ENCODE data around the gene ACP6. TPM values are rescaled to one million over a fixed set of nuclear protein-coding genes. Genes with fewer than 3 reads are reported as not detected.

The ACP6 gene
- total RNA-seq, 2 experiments from 2014 or later, result 20.0 to 38.6 TPM

DNA sequence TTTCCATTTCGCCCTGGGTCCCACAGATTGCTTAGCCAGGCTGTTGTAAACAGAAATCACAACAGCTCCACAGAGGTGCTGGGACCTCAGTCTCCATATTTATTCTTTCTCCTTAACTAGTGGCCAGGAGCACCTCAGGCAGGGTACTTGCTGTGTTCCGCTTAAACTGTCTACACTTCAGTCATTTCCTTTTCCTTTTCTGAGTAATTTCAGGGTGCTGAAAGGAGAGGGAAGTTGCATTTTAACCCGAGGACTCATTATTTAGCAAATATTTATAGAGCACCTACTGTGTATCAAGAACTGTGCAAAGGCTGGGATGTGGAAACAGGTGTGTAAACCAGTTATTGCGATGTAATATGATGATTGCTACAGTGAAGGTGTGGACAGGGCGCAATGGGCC is 41.9 kb downstream of the ACP6 start:
- Histone ChIP-seq H3K27ac (ENCODE audit: low read depth, low read length, poor library complexity, severe bottlenecking) (no peak overlapping the region), H4K20me1 (ENCODE audit: insufficient read depth, low read length) (no peaks in the 10 kb centered on the region), H3K4me3 (ENCODE audit: low read depth, low read length, poor library complexity, severe bottlenecking) (no peak overlapping the region), H2AFZ (ENCODE audit: low read length) (no peak overlapping the region), H3K9me2 (ENCODE audit: insufficient read depth, low read length) (no peaks in the 10 kb centered on the region), H3K4me1 (ENCODE audit: insufficient read depth, low read length, poor library complexity, severe bottlenecking) (peaks cover 9% of the 10 kb centered on the region), H3K4me2 (ENCODE audit: low read length) (no peak overlapping the region), H3K79me2 (ENCODE audit: insufficient read depth, low read depth, low read length) (no peaks in the 10 kb centered on the region), H3K36me3 (ENCODE audit: insufficient read depth, low read length) (no peaks in the 10 kb centered on the region), H3K9me3 (ENCODE audit: low read length) (no peaks in the 10 kb centered on the region)
- CTCF ChIA-PET (ENCODE audit: unreplicated experiment), result no interaction called here
- intact Hi-C loops (cut with micrococcal nuclease; ENCODE audit: unreplicated experiment), result loop anchor here (5.0 kb wide), 1 partner anchor 264 kb away; no protein-coding TSS in a partner anchor
- TF ChIP-seq, protein P1, sequence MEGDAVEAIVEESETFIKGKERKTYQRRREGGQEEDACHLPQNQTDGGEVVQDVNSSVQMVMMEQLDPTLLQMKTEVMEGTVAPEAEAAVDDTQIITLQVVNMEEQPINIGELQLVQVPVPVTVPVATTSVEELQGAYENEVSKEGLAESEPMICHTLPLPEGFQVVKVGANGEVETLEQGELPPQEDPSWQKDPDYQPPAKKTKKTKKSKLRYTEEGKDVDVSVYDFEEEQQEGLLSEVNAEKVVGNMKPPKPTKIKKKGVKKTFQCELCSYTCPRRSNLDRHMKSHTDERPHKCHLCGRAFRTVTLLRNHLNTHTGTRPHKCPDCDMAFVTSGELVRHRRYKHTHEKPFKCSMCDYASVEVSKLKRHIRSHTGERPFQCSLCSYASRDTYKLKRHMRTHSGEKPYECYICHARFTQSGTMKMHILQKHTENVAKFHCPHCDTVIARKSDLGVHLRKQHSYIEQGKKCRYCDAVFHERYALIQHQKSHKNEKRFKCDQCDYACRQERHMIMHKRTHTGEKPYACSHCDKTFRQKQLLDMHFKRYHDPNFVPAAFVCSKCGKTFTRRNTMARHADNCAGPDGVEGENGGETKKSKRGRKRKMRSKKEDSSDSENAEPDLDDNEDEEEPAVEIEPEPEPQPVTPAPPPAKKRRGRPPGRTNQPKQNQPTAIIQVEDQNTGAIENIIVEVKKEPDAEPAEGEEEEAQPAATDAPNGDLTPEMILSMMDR (conservative IDR thresholded peaks at IDR 0.05; ENCODE audit: low read length), result no peak
- no peak for TF ChIP-seq EZH2phosphoT487 (IDR thresholded peaks at IDR 0.05; ENCODE audit: borderline replicate concordance, low read depth, low read length)
- no peak for DNase-seq (ENCODE audit: low spot score)
- POLR2A ChIA-PET, result no interaction called here
- no TSS peak for BruUV-seq (replicated peaks)

DNA sequence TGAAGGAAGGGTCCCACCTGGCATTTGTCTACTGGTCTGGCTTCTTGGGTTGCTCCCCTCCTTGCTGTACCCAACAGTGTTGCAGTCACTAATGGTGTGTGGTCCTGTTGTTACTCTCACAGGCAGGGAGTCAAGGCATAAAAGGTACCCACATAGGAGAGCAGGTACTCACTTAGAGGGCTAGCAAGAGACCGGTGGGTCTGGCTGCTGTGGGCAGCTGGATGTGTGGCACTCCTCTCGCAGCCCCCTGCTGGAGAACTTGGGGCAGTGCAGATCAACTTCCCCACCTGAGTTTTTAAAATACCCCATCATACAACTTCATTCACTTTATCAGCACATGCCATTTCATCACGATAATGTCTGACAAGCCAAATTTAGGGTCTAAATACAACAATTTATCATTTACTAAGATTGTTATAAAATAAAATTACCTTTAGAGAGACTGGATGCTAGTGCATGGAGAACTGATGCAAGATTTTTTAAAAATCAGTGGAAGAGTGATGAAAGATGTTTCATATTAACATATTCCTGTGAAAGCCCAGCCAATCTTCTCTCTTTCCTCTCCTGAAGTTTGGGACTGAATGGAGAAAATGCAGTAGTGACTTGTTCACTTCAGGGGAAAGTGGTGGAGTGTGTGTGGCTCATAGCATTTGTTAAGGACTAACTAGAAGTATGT is 42.8 kb downstream of the ACP6 start:
- Histone ChIP-seq H3K4me2 (ENCODE audit: low read length) (no peak overlapping the region), H2AFZ (ENCODE audit: low read length) (no peak overlapping the region), H3K27ac (ENCODE audit: low read depth, low read length, poor library complexity, severe bottlenecking) (no peak overlapping the region), H3K9me2 (ENCODE audit: insufficient read depth, low read length) (no peaks in the 10 kb centered on the region), H3K4me1 (ENCODE audit: insufficient read depth, low read length, poor library complexity, severe bottlenecking) (peaks cover 9% of the 10 kb centered on the region), H4K20me1 (ENCODE audit: insufficient read depth, low read length) (no peaks in the 10 kb centered on the region), H3K4me3 (ENCODE audit: low read depth, low read length, poor library complexity, severe bottlenecking) (no peak overlapping the region), H3K79me2 (ENCODE audit: insufficient read depth, low read depth, low read length) (no peaks in the 10 kb centered on the region), H3K36me3 (ENCODE audit: insufficient read depth, low read length) (no peaks in the 10 kb centered on the region), H3K9me3 (ENCODE audit: low read length) (no peaks in the 10 kb centered on the region)
- no TSS peak for BruUV-seq (replicated peaks)
- DNase-seq (ENCODE audit: low spot score), result peak; percentile 60
- TF ChIP-seq EZH2phosphoT487 (IDR thresholded peaks at IDR 0.05; ENCODE audit: borderline replicate concordance, low read depth, low read length), result no peak
- TF ChIP-seq, protein P1 (conservative IDR thresholded peaks at IDR 0.05; ENCODE audit: low read length), result peak; percentile 96
- ChIA-PET CTCF (ENCODE audit: unreplicated experiment) (no interaction called here), POLR2A (no interaction called here)
- intact Hi-C loops (cut with micrococcal nuclease; ENCODE audit: unreplicated experiment), result loop anchor here (1.0 to 5.0 kb wide), 2 partner anchors 132 to 265 kb away; no protein-coding TSS in a partner anchor

DNA sequence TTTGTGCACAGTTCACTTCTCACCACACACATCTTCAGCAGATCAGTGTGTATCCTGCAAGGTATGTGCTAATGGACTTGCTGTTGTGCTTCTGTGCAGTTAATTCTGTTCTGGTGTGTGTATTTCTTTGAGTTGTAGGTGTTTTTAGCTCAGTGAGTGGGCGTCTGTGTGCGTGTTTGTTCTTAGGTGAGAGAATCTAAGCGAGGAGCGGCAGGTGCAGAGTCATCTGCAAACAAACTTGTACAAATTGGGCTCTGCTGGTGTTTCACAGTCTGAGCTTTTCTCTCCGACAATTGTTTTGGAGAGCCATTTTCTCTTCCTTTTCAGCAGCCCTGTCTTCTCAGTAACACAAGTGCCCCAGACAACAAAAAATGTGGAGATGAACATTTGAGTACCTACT is 43.6 kb downstream of the ACP6 start:
- Histone ChIP-seq H3K4me3 (ENCODE audit: low read depth, low read length, poor library complexity, severe bottlenecking) (no peak overlapping the region), H3K79me2 (ENCODE audit: insufficient read depth, low read depth, low read length) (no peaks in the 10 kb centered on the region), H2AFZ (ENCODE audit: low read length) (no peak overlapping the region), H3K4me2 (ENCODE audit: low read length) (no peak overlapping the region), H3K36me3 (ENCODE audit: insufficient read depth, low read length) (no peaks in the 10 kb centered on the region), H3K27ac (ENCODE audit: low read depth, low read length, poor library complexity, severe bottlenecking) (no peak overlapping the region), H3K4me1 (ENCODE audit: insufficient read depth, low read length, poor library complexity, severe bottlenecking) (peaks cover 9% of the 10 kb centered on the region), H4K20me1 (ENCODE audit: insufficient read depth, low read length) (no peaks in the 10 kb centered on the region), H3K9me3 (ENCODE audit: low read length) (no peaks in the 10 kb centered on the region), H3K9me2 (ENCODE audit: insufficient read depth, low read length) (no peaks in the 10 kb centered on the region)
- no TSS peak for BruUV-seq (replicated peaks)
- ChIA-PET CTCF (ENCODE audit: unreplicated experiment) (no interaction called here), POLR2A (no interaction called here)
- DNase-seq (ENCODE audit: low spot score), result no peak
- intact Hi-C loops (cut with micrococcal nuclease; ENCODE audit: unreplicated experiment), result loop anchor here (1.0 to 5.0 kb wide), 2 partner anchors 131 to 266 kb away; no protein-coding TSS in a partner anchor
- TF ChIP-seq EZH2phosphoT487 (IDR thresholded peaks at IDR 0.05; ENCODE audit: borderline replicate concordance, low read depth, low read length), result no peak
- TF ChIP-seq, protein P1 (conservative IDR thresholded peaks at IDR 0.05; ENCODE audit: low read length), result no peak
